Calu3 (cell line): ENCODE results near the gene ITGA7. TPM values are rescaled to one million over a fixed set of nuclear protein-coding genes. Genes with fewer than 3 reads are reported as not detected.

Experiments used
- BruUV-seq: library from RNA; stranded (reverse); fragments of 400-500 nt; replicated peaks from 2 replicates; lab custom pipeline; 2021; lab: Mats Ljungman, UMichigan
- CTCF ChIA-PET: fragments of 300-600 bp; sonication (Branson Sonifier 250); formaldehyde crosslinking; loops from one replicate; lab custom pipeline; 2022; ENCODE audit warnings: antibody characterized with exemption; lab: Charles Lee
- DNase-seq: peaks from one replicate; pipeline ENCODE4 v3.0.0; 2022
- H3K27ac Mint-ChIP-seq: one replicate; pipeline ENCODE4 v1.8.0; 2022; ENCODE audit warnings: mixed read lengths; ENCODE audit not compliant: unreplicated experiment
- H3K27me3 Mint-ChIP-seq: one replicate; pipeline ENCODE4 v1.8.0; 2022; ENCODE audit warnings: mixed read lengths; ENCODE audit not compliant: unreplicated experiment
- H3K36me3 Mint-ChIP-seq: one replicate; pipeline ENCODE4 v1.8.0; 2022; ENCODE audit warnings: mild to moderate bottlenecking, moderate library complexity, mixed read lengths; ENCODE audit not compliant: insufficient read depth, unreplicated experiment
- H3K4me1 Mint-ChIP-seq: one replicate; pipeline ENCODE4 v1.8.0; 2022; ENCODE audit warnings: mild to moderate bottlenecking, low read depth, mixed read lengths; ENCODE audit not compliant: unreplicated experiment
- H3K4me3 Mint-ChIP-seq: one replicate; pipeline ENCODE4 v1.8.0; 2022; ENCODE audit warnings: mild to moderate bottlenecking, low read depth, moderate library complexity, mixed read lengths; ENCODE audit not compliant: unreplicated experiment
- H3K9me3 Mint-ChIP-seq: one replicate; pipeline ENCODE4 v1.8.0; 2022; ENCODE audit warnings: low read depth, mixed read lengths; ENCODE audit not compliant: unreplicated experiment
- CTCF ChIP-seq: fragments of 200-600 bp; IDR thresholded peaks from one replicate; pipeline ENCODE4 v1.8.0; 2022; ENCODE audit warnings: antibody characterized with exemption; ENCODE audit not compliant: unreplicated experiment
- intact Hi-C: fragments of 100-400 bp; cut with micrococcal nuclease; formaldehyde crosslinking; loops from one replicate; pipeline ENCODE4 v1.10.0; 2022; ENCODE audit not compliant: unreplicated experiment
- total RNA-seq: library from RNA; stranded (reverse); gene quantifications from 2 replicates; pipeline ENCODE4 v1.2.3, GENCODE V29; 2022

Gene ITGA7
- total RNA-seq, 1 experiment from 2014 or later, result 5.9 TPM

DNA sequence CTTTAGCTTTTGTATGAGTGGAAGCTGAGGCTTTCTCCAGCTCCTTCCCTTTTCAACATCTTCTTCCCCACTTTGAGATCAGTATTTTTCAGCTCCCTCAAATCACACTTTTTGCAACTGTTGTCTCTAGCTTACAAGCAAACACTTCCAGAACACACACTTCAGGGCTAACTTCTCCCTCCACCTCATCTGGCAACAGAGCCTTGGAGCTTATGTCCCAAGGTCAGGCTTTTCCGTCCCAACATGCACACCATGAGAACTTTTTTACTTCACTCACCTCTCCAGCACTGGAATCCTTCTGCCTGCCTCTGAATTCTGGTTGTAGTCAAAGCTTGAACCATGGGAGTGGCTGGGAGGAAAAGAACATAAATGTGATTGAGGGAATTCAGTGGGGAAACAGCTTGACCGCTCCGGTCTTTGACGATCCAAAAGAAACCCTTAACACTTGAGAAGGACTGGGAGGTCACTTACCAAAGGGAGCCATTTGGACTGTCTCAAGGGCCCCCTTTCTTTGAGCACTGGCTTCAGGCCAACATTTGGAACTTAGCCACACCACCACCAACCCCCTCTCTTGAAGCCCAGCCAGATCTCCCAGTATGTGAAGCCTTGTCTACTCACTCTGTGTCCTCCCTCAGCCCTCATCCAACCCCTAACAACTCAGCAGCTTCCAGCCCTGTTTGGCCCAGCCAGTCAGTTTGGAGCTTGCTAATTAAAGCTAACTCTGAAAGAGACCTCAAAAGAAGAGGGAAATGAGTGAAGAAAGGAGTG, 4.3 kb upstream of the ITGA7 start:
- peaks cover 35% of the 10 kb centered on the region for H3K4me1 Mint-ChIP-seq
- no peak for TF ChIP-seq CTCF
- H3K27me3 Mint-ChIP-seq, result peaks cover 64% of the 10 kb centered on the region
- H3K9me3 Mint-ChIP-seq, result no peaks in the 10 kb centered on the region
- DNase-seq, result no peak
- CTCF ChIA-PET, result interaction anchor here (0.5 to 1.5 kb wide), 3 partner anchors 17 to 30 kb away, joined by 3 to 5 read pairs (median 4); partner anchors contain the start of gene CD63
- no peak overlapping the region for H3K4me3 Mint-ChIP-seq
- no peak overlapping the region for H3K27ac Mint-ChIP-seq
- H3K36me3 Mint-ChIP-seq, result peaks cover 25% of the 10 kb centered on the region
- BruUV-seq, result no TSS peak
- intact Hi-C loops, result no loop called here

GRCh38 chr12:55708695-55709233, 1.1 kb upstream of the ITGA7 start:
- Mint-ChIP-seq H3K27me3 (peaks cover 78% of the 10 kb centered on the region), H3K4me3 (peak overlapping the region; percentile 74), H3K4me1 (peaks cover 28% of the 10 kb centered on the region), H3K9me3 (no peaks in the 10 kb centered on the region), H3K27ac (no peak overlapping the region), H3K36me3 (peaks cover 6% of the 10 kb centered on the region)
- no TSS peak for BruUV-seq
- intact Hi-C loops, result no loop called here
- no peak for DNase-seq
- CTCF ChIA-PET, result no interaction called here
- TF ChIP-seq CTCF, result no peak

GRCh38 chr12:55707219-55707671, 459 bp downstream of the ITGA7 start:
- Mint-ChIP-seq H3K4me3 (peak overlapping the region; percentile 74), H3K27ac (no peak overlapping the region), H3K9me3 (no peaks in the 10 kb centered on the region), H3K27me3 (peaks cover 73% of the 10 kb centered on the region), H3K4me1 (peaks cover 28% of the 10 kb centered on the region), H3K36me3 (peaks cover 6% of the 10 kb centered on the region)
- CTCF ChIA-PET, result interaction anchor here (1.0 to 2.6 kb wide), 3 partner anchors 10 to 26 kb away, joined by 3 to 14 read pairs (median 3); partner anchors contain the start of gene RDH5
- TF ChIP-seq CTCF, result no peak
- no TSS peak for BruUV-seq
- DNase-seq, result peak; percentile 36
- intact Hi-C loops, result no loop called here

- Mint-ChIP-seq H3K9me3 (no peaks in the 10 kb centered on the region), H3K36me3 (peaks cover 6% of the 10 kb centered on the region), H3K27me3 (peaks cover 67% of the 10 kb centered on the region), H3K4me3 (peak overlapping the region; percentile 74), H3K4me1 (peaks cover 28% of the 10 kb centered on the region), H3K27ac (no peak overlapping the region)
- TF ChIP-seq CTCF, result no peak
- no TSS peak for BruUV-seq
- intact Hi-C loops, result no loop called here
- CTCF ChIA-PET, result interaction anchor here (0.6 to 2.6 kb wide), 6 partner anchors 9 to 25 kb away, joined by 3 to 14 read pairs (median 4); partner anchors contain the start of genes BLOC1S1 and RDH5
- no peak for DNase-seq
These were observed 1.0 kb downstream of the ITGA7 start for GRCh38 chr12:55706568-55707218.
